Smooth muscle cell (in vitro differentiated cells): Measurements from ENCODE around the gene PCSK9. TPM values are rescaled to one million over a fixed set of nuclear protein-coding genes. Genes with fewer than 3 reads are reported as not detected.

Experiments
- DNase-seq: peaks from one replicate; lab custom pipeline; 2025; ENCODE audit not compliant: unreplicated experiment; lab: John Stamatoyannopoulos, UW
- H2AFZ ChIP-seq: fragments of 200-600 bp; sonication (generic); 2 replicates; pipeline ENCODE4 v1.6.0; 2016; ENCODE audit warnings: antibody characterized with exemption, low read depth, mild to moderate bottlenecking
- H3F3A ChIP-seq: fragments of 200-600 bp; sonication (generic); 2 replicates; pipeline ENCODE4 v1.6.0; 2017; ENCODE audit warnings: antibody characterized with exemption, low read depth
- H3K27ac ChIP-seq: fragments of 200-600 bp; sonication (generic); 2 replicates; pipeline ENCODE4 v1.5.1; 2016; ENCODE audit warnings: low read depth, mild to moderate bottlenecking
- H3K27me3 ChIP-seq: fragments of 200-600 bp; sonication (generic); 2 replicates; pipeline ENCODE4 v1.6.1; 2016; ENCODE audit warnings: low read depth, mild to moderate bottlenecking
- H3K36me3 ChIP-seq: fragments of 200-600 bp; sonication (generic); 2 replicates; pipeline ENCODE4 v1.5.1; 2016; ENCODE audit warnings: low read depth
- H3K4me1 ChIP-seq: fragments of 200-600 bp; sonication (generic); 2 replicates; pipeline ENCODE4 v1.5.1; 2016; ENCODE audit warnings: low read depth
- H3K4me2 ChIP-seq: fragments of 200-600 bp; sonication (generic); 2 replicates; pipeline ENCODE4 v1.6.0; 2016; ENCODE audit warnings: mild to moderate bottlenecking
- H3K4me3 ChIP-seq: fragments of 200-600 bp; sonication (generic); 2 replicates; pipeline ENCODE4 v1.5.1; 2016; ENCODE audit warnings: mild to moderate bottlenecking
- H3K79me2 ChIP-seq: fragments of 200-600 bp; sonication (generic); 2 replicates; pipeline ENCODE4 v1.6.0; 2016; ENCODE audit warnings: low read depth, mild to moderate bottlenecking
- H3K9ac ChIP-seq: fragments of 200-600 bp; sonication (generic); 2 replicates; pipeline ENCODE4 v1.6.0; 2016; ENCODE audit warnings: low read depth
- H3K9me3 ChIP-seq: fragments of 200-600 bp; sonication (generic); replicated peaks from 2 replicates; pipeline ENCODE4 v1.5.1; 2016; ENCODE audit warnings: low read depth
- H4K20me1 ChIP-seq: fragments of 200-600 bp; sonication (generic); 2 replicates; pipeline ENCODE4 v1.6.0; 2016; ENCODE audit warnings: low read depth
- CTCF ChIP-seq: fragments of 200-600 bp; sonication (generic); IDR thresholded peaks from 2 replicates; pipeline ENCODE4 v1.5.1; 2017; ENCODE audit warnings: borderline replicate concordance, mild to moderate bottlenecking, antibody characterized with exemption; ENCODE audit not compliant: insufficient read depth, poor library complexity, severe bottlenecking
- WGBS: methylation state at CpG from one replicate; pipeline ENCODE4 v1.1.7; 2016; ENCODE audit warnings: low lambda C conversion rate; 5-methylcytosine and 5-hydroxymethylcytosine counted together
- polyA plus RNA-seq: library from polyadenylated mRNA; unstranded; fragments of >200 nt; fragmentation: Nextera tagmentation; extraction: Ambion mirVana; gene quantifications from 2 replicates; pipeline ENCODE4 v1.2.1, GENCODE V29; 2016
- total RNA-seq: library from RNA; depleted of rRNA; stranded (reverse); fragments of >200 nt; gene quantifications from 2 replicates; pipeline ENCODE4 v1.2.3, GENCODE V29; 2014

PCSK9 gene
- total and polyA plus RNA-seq, 2 experiments from 2014 or later, result 0.18 to 0.70 TPM

GRCh38 chr1:55051621-55052020 is 12.3 kb downstream of the PCSK9 start:
- no peak for TF ChIP-seq CTCF

GRCh38 chr1:55052221-55053142 is 13.1 kb downstream of the PCSK9 start:
- no peaks in the 10 kb centered on the region for H3K9me3 ChIP-seq
- no peak overlapping the region for H3K27ac ChIP-seq
- no peaks in the 10 kb centered on the region for H3F3A ChIP-seq
- H3K4me1 ChIP-seq, result no peaks in the 10 kb centered on the region
- no peak overlapping the region for H2AFZ ChIP-seq
- no peaks in the 10 kb centered on the region for H3K27me3 ChIP-seq
- H3K36me3 ChIP-seq, result no peaks in the 10 kb centered on the region
- H3K4me2 ChIP-seq, result no peak overlapping the region
- TF ChIP-seq CTCF, result no peak
- H3K79me2 ChIP-seq, result no peaks in the 10 kb centered on the region
- WGBS, result 92% methylated on average over 26 of the region's 29 CpGs
- H4K20me1 ChIP-seq, result no peaks in the 10 kb centered on the region
- H3K4me3 ChIP-seq, result no peak overlapping the region
- DNase-seq, result no peak
- H3K9ac ChIP-seq, result no peak overlapping the region

More at GRCh38 chr1:55051621-55052020, 12.3 kb downstream of the PCSK9 start:
- WGBS, result 79% methylated on average over 9 of the region's 9 CpGs
- H3K36me3 ChIP-seq, result no peaks in the 10 kb centered on the region
- no peak overlapping the region for H3K27ac ChIP-seq
- no peaks in the 10 kb centered on the region for H3F3A ChIP-seq
- H2AFZ ChIP-seq, result no peak overlapping the region
- DNase-seq, result no peak
- no peak overlapping the region for H3K4me3 ChIP-seq
- H3K9ac ChIP-seq, result no peak overlapping the region
- no peaks in the 10 kb centered on the region for H3K4me1 ChIP-seq
- no peaks in the 10 kb centered on the region for H3K27me3 ChIP-seq
- no peaks in the 10 kb centered on the region for H4K20me1 ChIP-seq
- no peaks in the 10 kb centered on the region for H3K79me2 ChIP-seq
- H3K9me3 ChIP-seq, result no peaks in the 10 kb centered on the region
- no peak overlapping the region for H3K4me2 ChIP-seq

- H2AFZ ChIP-seq, result no peak overlapping the region
- no peaks in the 10 kb centered on the region for H4K20me1 ChIP-seq
- H3K27ac ChIP-seq, result no peak overlapping the region
Measured at GRCh38 chr1:55053265-55053954, 14.1 kb downstream of the PCSK9 start.

More at GRCh38 chr1:55053265-55053954, 14.1 kb downstream of the PCSK9 start:
- Histone ChIP-seq H3K79me2 (no peaks in the 10 kb centered on the region), H3K9me3 (no peaks in the 10 kb centered on the region), H3K9ac (no peak overlapping the region), H3K27me3 (no peaks in the 10 kb centered on the region), H3K36me3 (no peaks in the 10 kb centered on the region), H3K4me2 (no peak overlapping the region), H3F3A (no peaks in the 10 kb centered on the region), H3K4me3 (no peak overlapping the region), H3K4me1 (no peaks in the 10 kb centered on the region)
- no peak for TF ChIP-seq CTCF
- whole genome bisulfite sequencing, result 77% methylated on average over 6 of the region's 7 CpGs
- DNase-seq, result no peak
